ENCODE results near the gene POU2F1. TPM values are rescaled to one million over a fixed set of nuclear protein-coding genes. Genes with fewer than 3 reads are reported as not detected.
A peak's percentile ranks its signal among the peaks of the same experiment; 100 is the strongest.

Gene POU2F1
- total RNA-seq: 10 to 100 TPM in 3 of 4 donors, 1 to 10 TPM in 1; 8.4 to 32.1 (median 17.5) TPM

DNA sequence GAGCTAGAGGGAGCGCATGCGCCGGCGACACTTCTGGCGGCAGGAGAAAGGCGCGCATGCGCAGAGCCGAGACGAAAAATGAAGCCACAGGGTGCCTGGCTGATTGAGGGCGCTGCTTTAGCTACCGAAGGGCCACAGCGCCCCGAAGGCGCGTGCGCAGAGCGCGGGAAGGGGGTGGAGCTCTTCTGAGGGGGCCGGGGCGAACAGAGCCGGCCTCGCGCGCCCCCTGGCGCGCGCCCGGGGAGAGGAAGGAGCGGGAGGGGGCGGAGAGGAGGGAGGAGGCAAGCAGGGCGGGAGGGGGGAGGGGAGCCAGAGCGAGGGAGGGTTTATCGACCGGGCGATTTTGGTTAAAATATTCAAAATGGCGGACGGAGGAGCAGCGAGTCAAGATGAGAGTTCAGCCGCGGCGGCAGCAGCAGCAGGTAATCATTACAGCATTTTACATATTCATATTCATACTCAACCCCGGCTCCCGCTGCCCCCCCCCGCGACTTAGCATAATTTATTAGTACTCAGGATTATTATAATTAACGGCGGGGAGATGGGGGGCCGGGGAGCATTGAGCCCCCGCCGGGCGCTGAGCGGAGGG, at the start of gene POU2F1:
Gene POU2F1, plus strand, starts transcription at position 350 of the 589 bp plus-strand sequence. Its CDS starts 12 bp downstream, at position 362.
- TF ChIP-seq EP300 (IDR thresholded peaks at IDR 0.05) (no peak), POLR2AphosphoS5 (IDR thresholded peaks at IDR 0.05) (no peak), POLR2A (IDR thresholded peaks at IDR 0.05) (peak; percentile 34 to 53)
- TF ChIP-seq, protein P1, sequence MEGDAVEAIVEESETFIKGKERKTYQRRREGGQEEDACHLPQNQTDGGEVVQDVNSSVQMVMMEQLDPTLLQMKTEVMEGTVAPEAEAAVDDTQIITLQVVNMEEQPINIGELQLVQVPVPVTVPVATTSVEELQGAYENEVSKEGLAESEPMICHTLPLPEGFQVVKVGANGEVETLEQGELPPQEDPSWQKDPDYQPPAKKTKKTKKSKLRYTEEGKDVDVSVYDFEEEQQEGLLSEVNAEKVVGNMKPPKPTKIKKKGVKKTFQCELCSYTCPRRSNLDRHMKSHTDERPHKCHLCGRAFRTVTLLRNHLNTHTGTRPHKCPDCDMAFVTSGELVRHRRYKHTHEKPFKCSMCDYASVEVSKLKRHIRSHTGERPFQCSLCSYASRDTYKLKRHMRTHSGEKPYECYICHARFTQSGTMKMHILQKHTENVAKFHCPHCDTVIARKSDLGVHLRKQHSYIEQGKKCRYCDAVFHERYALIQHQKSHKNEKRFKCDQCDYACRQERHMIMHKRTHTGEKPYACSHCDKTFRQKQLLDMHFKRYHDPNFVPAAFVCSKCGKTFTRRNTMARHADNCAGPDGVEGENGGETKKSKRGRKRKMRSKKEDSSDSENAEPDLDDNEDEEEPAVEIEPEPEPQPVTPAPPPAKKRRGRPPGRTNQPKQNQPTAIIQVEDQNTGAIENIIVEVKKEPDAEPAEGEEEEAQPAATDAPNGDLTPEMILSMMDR (IDR thresholded peaks at IDR 0.05): peak in 1 of 2 donors; percentile 87
- Histone ChIP-seq H3K4me3 (peak within 1 kb of the TSS; percentile 98), H3K36me3 (no peaks in the 10 kb centered on the region), H3K27ac (peak within 1 kb of the TSS; percentile 98), H3K4me1 (peaks cover 26% of the 10 kb centered on the region), H3K9me3 (peaks cover 4% of the 10 kb centered on the region), H3K27me3 (no peaks in the 10 kb centered on the region)
- WGBS: under 1% methylated on average over 50 of the region's 53 CpGs
- DNase-seq (ENCODE audit: low spot score in 2 of 2): peak; percentile 97 to 99

DNA sequence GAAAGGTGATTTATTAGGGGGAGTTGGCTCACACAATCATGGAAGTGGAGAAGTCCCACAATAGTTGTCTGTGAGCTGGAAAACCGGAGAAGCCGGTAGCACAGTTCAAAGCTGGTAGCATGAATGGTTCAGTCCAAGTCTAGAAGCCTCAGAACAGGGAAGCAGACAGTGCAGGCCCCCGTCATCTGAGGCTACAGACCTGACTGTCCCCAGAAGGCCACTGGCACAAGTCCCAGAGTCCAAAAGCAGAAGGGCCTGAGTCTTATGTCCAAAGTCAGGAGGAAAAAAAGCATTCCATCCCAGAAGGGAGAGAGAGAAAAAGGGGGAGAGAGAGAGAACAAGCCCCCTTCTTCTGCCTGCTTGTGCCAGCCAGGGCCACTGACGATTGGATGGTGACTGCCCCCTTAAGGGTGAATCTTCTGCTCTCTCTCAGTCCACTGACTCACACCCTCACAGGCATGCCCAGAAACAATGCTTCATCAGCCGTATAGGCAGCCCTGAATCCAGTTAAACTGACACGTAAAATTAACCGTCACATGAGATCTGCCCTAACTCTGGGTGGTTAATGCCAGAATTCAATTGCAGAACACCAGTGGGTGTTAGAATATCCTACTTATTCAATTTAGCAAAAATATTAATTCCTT, 49.3 kb upstream of the POU2F1 start:
- Histone ChIP-seq H3K27me3 (peaks cover 12% of the 10 kb centered on the region), H3K27ac (no peak overlapping the region), H3K4me3 (no peak overlapping the region), H3K4me1 (no peaks in the 10 kb centered on the region), H3K36me3 (no peaks in the 10 kb centered on the region), H3K9me3 (no peaks in the 10 kb centered on the region)
- TF ChIP-seq POLR2AphosphoS5 (IDR thresholded peaks at IDR 0.05) (no peak), POLR2A (IDR thresholded peaks at IDR 0.05) (no peak)
- TF ChIP-seq, protein P1 (IDR thresholded peaks at IDR 0.05): no peak
- whole genome bisulfite sequencing: 50% methylated on average over 7 of the region's 7 CpGs
- no peak for DNase-seq (ENCODE audit: low spot score in 2 of 2)

DNA sequence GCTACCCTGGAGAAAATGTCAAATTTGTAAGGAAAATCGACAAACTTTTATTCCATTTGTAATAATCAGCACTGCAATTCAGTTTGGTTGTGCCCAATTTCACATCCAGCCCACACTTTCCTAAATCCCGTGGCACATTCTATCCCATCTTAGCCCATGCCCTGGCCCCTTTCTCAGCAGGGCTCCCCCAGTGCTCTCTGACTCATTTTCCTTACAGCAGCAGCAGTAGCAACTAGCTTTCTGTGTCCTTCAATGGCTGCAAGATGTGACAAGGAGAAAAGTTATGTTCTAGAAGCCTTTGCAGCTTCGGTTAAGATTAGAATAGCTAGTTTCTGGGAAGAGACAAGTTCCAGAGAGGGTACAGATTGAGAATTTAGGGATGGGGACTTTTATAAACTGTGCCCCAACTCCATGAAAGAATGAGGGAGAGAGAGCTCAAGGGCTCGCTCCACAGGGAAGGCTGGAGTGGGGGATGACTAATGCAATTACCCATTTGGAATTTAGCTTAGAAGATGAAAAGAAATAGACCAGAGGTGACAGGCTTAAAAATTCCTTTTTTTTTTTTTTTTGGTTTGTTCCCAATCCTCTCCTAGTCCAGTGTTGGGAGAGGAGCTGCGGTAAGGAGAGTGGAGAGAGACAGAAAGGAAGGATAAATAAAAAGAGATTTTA, 47.0 kb upstream of the POU2F1 start:
- Histone ChIP-seq H3K27me3 (peaks cover 7% of the 10 kb centered on the region), H3K36me3 (no peaks in the 10 kb centered on the region), H3K4me3 (no peak overlapping the region), H3K9me3 (no peaks in the 10 kb centered on the region), H3K4me1 (no peaks in the 10 kb centered on the region), H3K27ac (no peak overlapping the region)
- 66% methylated on average over 5 of the region's 5 CpGs for WGBS
- TF ChIP-seq POLR2A (IDR thresholded peaks at IDR 0.05) (no peak), POLR2AphosphoS5 (IDR thresholded peaks at IDR 0.05) (no peak), EP300 (IDR thresholded peaks at IDR 0.05) (no peak)
- TF ChIP-seq, protein P1 (IDR thresholded peaks at IDR 0.05): no peak
- DNase-seq (ENCODE audit: low spot score in 2 of 2): no peak

DNA sequence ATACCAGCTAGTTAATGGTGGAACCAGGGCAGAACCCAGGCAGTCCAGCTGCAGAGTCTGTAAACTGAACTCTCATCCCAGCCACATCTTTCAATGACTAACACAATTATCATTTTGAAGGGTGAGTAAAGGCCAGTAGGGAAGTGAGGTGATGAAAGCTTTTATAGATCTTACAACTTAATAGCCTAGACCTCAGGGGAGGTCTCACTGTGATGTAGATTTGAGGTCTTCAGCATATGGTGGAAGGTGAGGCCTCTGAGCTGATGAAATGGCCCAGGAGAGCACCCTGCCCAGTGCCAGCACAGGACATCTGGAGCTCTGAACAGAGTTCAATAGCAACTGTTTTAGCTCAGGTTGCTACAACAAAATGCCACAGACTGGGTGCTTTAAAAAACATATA, 44.8 kb upstream of the POU2F1 start:
- Histone ChIP-seq H3K4me1 (no peaks in the 10 kb centered on the region), H3K36me3 (no peaks in the 10 kb centered on the region), H3K27me3 (peaks cover 7% of the 10 kb centered on the region), H3K27ac (no peak overlapping the region), H3K4me3 (no peak overlapping the region), H3K9me3 (no peaks in the 10 kb centered on the region)
- TF ChIP-seq POLR2A (IDR thresholded peaks at IDR 0.05) (no peak), EP300 (IDR thresholded peaks at IDR 0.05) (no peak), POLR2AphosphoS5 (IDR thresholded peaks at IDR 0.05) (no peak)
- TF ChIP-seq, protein P1 (IDR thresholded peaks at IDR 0.05): no peak
- DNase-seq (ENCODE audit: low spot score in 2 of 2): no peak

DNA sequence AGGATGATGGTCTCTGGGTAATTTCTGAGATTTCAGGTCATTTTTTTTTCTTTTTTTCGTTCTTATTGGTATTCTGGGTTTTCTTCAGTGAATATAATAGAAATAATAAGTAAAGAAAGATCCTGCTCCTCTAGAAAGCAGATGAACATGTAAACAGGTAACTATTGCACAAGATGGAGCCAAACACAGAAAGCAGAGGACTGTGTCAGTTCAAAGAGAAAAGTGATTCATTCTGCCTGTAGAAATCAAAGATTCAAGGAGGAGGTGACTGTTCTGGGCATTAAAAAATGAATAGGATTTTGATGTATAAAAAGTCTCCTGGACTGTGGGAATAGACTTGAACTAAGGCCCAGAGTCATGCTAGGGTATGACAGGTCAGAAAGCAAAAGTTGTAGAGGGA, 41.9 kb upstream of the POU2F1 start:
- Histone ChIP-seq H3K27ac (no peak overlapping the region), H3K4me3 (no peak overlapping the region), H3K27me3 (peaks cover 7% of the 10 kb centered on the region), H3K36me3 (no peaks in the 10 kb centered on the region), H3K4me1 (no peaks in the 10 kb centered on the region), H3K9me3 (no peaks in the 10 kb centered on the region)
- 0% methylated on average over 1 of the region's 1 CpG for WGBS
- TF ChIP-seq POLR2A (IDR thresholded peaks at IDR 0.05) (no peak), EP300 (IDR thresholded peaks at IDR 0.05) (no peak), POLR2AphosphoS5 (IDR thresholded peaks at IDR 0.05) (no peak)
- TF ChIP-seq, protein P1 (IDR thresholded peaks at IDR 0.05): no peak
- no peak for DNase-seq (ENCODE audit: low spot score in 2 of 2)

Data from suprapubic skin (tissue), 4 donors.